Tibial nerve (tissue), 4 donors: ENCODE results near the gene NBEA.

ENCODE experiments used
- EP300 ChIP-seq, 2 donors: sonication (generic); formaldehyde crosslinking; IDR thresholded peaks; one replicate each; pipeline ENCODE4 v1.6.1; 2017; ENCODE audit warnings: antibody characterized with exemption in 2 of 2, mild to moderate bottlenecking in 1 of 2
- POLR2A ChIP-seq, 2 donors: fragments of 450-650 bp; IDR thresholded peaks; one replicate each; pipeline ENCODE4 v1.6.1; 2017; ENCODE audit warnings: antibody characterized with exemption in 2 of 2, mild to moderate bottlenecking in 2 of 2, moderate library complexity in 2 of 2
- TF ChIP-seq, protein P1 (sequence below), 5 experiments: fragments of 200-600 bp in 3 of 5; fragments of 450-650 bp in 2 of 5; sonication (generic) in 3 of 5; IDR thresholded peaks; one replicate each; pipeline ENCODE4 v1.5.1; 2016 to 2019; ENCODE audit warnings: antibody characterized with exemption in 5 of 5, mild to moderate bottlenecking in 3 of 5, moderate library complexity in 2 of 5

DNA sequence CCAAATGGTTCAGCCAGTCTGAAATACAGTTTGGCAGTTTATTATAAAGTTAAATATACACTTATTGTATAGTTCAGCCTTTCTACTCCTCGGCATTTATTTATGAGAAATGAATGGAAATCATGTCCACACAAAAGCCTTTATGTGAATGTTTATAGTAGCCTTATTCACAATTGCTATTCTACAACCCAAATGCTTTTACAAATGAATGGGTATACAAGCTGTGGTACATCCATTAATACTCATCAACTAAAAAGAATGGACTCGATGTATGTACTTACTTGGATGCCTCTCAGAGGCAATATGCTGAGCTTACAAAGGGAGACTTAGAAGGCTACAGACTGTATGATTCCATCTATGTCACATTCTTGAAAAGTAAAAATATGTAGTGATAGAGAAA, 150.7 kb downstream of the NBEA start:
- TF ChIP-seq POLR2A (IDR thresholded peaks at IDR 0.05) (no peak), EP300 (IDR thresholded peaks at IDR 0.05) (no peak)
- TF ChIP-seq, protein P1, sequence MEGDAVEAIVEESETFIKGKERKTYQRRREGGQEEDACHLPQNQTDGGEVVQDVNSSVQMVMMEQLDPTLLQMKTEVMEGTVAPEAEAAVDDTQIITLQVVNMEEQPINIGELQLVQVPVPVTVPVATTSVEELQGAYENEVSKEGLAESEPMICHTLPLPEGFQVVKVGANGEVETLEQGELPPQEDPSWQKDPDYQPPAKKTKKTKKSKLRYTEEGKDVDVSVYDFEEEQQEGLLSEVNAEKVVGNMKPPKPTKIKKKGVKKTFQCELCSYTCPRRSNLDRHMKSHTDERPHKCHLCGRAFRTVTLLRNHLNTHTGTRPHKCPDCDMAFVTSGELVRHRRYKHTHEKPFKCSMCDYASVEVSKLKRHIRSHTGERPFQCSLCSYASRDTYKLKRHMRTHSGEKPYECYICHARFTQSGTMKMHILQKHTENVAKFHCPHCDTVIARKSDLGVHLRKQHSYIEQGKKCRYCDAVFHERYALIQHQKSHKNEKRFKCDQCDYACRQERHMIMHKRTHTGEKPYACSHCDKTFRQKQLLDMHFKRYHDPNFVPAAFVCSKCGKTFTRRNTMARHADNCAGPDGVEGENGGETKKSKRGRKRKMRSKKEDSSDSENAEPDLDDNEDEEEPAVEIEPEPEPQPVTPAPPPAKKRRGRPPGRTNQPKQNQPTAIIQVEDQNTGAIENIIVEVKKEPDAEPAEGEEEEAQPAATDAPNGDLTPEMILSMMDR (IDR thresholded peaks at IDR 0.05) = no peak
